GM10266 (cell line): Measurements from ENCODE around the gene RSPRY1.

Source experiments
- DNase-seq: peaks from one replicate; pipeline ENCODE4 v3.0.0; 2012; ENCODE audit errors: extremely low spot score
- TF ChIP-seq, protein P1 (sequence below): IDR thresholded peaks from 2 replicates; pipeline ENCODE4 v1.5.1; 2012; ENCODE audit warnings: mild to moderate bottlenecking, low read depth; ENCODE audit not compliant: control insufficient read depth, insufficient read depth; ENCODE audit errors: missing control alignments

RSPRY1 gene

DNA sequence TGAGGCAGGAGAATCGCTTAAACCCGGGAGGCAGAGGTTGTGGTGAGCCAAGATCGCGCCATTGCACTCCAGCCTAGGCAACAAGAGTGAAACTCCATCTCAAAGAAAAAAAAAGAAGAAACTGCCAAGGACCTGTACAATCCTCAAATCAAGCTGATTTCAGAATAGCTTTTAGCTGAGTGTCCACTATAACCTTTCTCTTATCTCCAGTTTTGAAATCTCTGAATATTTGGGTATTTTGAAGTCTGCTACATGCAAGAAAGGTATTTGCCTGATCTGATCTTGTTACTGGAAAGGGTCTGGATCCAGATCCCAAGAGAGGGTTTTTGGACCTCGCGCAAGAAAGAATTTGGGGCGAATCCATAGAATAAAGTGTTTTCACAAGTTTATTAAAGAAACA is 39.8 kb downstream of the RSPRY1 start:
- DNase-seq, result no peak
- TF ChIP-seq, protein P1, sequence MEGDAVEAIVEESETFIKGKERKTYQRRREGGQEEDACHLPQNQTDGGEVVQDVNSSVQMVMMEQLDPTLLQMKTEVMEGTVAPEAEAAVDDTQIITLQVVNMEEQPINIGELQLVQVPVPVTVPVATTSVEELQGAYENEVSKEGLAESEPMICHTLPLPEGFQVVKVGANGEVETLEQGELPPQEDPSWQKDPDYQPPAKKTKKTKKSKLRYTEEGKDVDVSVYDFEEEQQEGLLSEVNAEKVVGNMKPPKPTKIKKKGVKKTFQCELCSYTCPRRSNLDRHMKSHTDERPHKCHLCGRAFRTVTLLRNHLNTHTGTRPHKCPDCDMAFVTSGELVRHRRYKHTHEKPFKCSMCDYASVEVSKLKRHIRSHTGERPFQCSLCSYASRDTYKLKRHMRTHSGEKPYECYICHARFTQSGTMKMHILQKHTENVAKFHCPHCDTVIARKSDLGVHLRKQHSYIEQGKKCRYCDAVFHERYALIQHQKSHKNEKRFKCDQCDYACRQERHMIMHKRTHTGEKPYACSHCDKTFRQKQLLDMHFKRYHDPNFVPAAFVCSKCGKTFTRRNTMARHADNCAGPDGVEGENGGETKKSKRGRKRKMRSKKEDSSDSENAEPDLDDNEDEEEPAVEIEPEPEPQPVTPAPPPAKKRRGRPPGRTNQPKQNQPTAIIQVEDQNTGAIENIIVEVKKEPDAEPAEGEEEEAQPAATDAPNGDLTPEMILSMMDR, result no peak

DNA sequence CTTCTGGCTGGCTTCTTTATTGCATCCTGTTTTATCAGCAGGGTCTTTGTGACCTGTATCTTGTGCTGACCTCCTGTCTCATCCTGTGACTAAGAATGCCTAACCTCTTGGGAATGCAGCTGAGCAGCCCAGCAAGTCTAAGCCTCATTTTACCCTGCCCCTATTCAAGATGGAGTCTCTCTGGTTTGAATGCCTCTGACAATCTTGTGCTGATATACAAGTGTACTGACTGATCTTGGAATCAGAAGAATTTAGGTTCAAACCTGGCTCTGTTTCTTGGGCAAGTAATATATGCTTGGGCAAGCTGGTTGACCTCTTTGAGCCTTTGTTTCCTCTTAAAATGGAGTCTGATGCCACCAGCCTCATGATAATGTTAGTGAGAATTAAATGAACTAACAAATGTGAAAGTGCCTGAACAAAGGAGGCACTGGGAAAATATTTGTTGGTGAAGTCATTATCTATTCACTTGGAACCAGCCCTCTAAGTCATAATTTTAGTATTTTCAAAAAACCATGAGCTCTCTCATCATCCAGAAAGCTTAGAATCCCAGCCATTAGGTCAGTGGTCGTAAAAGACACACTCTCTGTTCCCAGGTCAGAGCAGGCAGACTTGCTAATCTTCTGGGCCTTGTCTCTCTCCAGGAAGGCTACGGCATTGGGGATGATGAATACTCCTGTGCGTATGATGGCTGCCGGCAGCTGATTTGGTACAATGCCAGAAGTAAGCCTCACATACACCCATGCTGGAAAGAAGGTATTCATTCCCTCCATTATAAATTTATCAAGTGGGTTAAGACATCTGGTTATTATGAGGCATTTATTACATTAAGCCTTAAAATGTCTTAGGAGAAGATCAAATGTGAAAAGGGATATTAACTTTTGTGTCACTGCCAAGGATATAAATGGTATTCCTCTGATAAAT is 40.8 kb downstream of the RSPRY1 start:
- TF ChIP-seq, protein P1, result no peak
- DNase-seq, result no peak

DNA sequence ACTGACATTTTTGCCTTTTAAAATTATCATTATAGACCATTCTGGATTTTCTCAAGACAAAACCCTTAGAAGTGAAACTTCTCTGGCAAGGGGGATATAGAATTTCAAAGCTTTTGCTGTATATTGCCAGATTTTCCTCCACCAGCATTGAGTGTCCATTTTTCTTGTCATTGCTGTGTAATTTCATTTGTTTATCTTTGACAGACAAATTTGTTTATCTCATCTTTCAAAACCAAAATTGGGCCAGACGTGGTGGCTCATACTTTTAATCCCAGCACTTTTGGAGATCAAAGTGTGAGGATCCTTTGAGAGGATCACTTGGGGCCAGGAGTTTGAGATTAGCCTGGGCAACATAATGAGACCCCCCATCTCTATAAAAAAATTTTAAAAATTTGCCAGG is 43.0 kb downstream of the RSPRY1 start:
- TF ChIP-seq, protein P1, result no peak
- DNase-seq, result no peak

DNA sequence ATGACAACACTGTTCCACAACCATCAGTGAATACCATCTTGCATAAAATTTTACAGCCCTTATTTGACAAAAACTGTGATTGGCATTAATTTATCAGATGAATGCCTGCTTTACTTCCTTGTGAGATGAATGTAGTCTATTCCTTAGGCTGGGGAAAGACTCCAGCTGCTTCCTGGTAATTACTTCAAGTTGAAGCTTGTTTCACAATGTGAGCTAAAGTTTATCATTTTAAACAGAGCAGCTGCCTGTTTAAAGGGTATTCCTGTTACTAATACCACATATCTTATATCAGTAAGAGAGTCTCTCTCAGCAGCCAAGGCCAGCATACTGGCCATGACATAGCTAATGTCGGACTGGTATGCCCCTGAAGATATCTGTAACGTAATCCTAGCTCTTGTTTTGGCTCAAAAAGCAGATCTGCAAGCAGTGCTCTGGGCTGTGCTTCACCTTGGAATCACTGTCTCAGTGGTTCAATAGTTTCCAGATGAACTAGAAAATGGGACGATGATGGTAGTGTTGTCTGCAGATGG is 45.8 kb downstream of the RSPRY1 start:
- DNase-seq, result no peak
- TF ChIP-seq, protein P1, result no peak

DNA sequence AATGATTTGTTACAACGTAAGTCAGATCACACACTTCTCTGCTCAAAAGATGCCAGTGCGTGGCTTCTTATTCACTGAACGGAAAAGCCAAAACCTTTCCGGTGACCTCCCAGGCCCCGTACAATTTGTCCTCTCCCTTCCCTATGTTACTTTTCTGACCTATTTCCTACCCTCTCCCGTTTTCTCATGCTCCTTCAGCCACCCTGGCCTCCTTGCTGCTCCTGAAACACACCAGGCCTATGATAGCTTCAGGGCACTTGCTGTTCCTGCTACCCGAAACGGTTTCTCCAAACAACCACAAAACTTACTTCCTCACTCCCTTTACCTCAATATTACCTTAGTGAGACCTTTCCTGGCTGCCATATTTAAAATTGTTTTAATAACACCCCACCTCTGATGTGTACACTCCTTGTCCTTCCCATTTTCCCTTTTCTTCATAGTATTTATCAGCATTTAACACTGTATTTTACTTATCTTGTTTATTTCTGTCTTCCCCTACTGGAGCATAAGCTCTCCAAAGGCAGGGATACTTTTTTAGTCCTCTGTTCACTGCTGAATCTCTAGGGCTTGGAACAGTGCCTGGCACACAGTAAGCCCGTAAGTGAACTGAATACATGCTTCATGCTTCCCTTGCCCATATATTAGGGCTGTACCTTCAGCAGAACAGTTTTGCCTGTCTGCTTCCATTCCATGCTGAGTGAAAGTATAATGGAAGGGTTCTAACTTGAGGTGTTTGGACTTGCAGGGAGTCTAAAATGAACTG is 48.0 kb downstream of the RSPRY1 start:
- no peak for DNase-seq
- TF ChIP-seq, protein P1, result no peak

DNA sequence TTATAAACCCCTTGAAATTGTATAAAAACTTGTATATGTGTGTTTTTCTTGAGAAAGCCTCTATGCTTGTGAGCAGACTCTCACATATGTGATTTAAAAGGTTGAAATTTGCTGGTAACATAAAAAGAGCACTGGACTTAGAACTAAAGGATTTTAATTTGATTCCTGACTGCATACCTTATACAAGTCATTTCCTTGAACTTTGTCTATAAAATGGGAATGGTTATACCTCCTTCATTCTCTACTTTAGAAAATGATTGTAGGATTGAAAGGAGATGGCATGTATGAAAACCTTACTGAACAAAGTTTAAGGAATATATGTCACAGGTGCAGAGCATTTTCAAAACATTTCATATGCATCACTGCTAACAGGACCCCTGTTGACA is 48.6 kb downstream of the RSPRY1 start:
- TF ChIP-seq, protein P1, result no peak
- no peak for DNase-seq
